ENCODE measurements around the gene PDE4B.

DNA sequence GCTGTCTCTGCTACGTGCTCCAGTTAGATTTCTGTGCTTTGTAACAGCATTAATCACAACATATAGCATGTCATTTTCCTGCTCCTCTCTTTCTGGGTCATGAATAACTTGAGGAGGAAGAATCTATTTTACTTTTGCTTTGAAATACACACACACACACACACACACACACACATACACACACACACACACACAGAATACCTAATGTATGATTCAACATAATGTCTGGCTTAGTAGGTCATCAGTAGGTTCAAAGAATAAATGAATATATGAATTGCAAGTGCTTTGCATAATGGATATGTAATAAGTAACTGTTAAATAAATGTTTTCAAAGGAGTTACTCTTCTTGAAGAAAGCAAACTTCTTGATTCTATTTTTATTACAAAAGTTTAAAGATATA, 249.0 kb downstream of the PDE4B start:
- TF ChIP-seq, protein P1, sequence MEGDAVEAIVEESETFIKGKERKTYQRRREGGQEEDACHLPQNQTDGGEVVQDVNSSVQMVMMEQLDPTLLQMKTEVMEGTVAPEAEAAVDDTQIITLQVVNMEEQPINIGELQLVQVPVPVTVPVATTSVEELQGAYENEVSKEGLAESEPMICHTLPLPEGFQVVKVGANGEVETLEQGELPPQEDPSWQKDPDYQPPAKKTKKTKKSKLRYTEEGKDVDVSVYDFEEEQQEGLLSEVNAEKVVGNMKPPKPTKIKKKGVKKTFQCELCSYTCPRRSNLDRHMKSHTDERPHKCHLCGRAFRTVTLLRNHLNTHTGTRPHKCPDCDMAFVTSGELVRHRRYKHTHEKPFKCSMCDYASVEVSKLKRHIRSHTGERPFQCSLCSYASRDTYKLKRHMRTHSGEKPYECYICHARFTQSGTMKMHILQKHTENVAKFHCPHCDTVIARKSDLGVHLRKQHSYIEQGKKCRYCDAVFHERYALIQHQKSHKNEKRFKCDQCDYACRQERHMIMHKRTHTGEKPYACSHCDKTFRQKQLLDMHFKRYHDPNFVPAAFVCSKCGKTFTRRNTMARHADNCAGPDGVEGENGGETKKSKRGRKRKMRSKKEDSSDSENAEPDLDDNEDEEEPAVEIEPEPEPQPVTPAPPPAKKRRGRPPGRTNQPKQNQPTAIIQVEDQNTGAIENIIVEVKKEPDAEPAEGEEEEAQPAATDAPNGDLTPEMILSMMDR (conservative IDR thresholded peaks at IDR 0.05; ENCODE audit: low read length): no peak
- TF ChIP-seq EZH2phosphoT487 (IDR thresholded peaks at IDR 0.05; ENCODE audit: borderline replicate concordance, low read depth, low read length): no peak
